Measurements from ENCODE around the gene LMNB1.

DNA sequence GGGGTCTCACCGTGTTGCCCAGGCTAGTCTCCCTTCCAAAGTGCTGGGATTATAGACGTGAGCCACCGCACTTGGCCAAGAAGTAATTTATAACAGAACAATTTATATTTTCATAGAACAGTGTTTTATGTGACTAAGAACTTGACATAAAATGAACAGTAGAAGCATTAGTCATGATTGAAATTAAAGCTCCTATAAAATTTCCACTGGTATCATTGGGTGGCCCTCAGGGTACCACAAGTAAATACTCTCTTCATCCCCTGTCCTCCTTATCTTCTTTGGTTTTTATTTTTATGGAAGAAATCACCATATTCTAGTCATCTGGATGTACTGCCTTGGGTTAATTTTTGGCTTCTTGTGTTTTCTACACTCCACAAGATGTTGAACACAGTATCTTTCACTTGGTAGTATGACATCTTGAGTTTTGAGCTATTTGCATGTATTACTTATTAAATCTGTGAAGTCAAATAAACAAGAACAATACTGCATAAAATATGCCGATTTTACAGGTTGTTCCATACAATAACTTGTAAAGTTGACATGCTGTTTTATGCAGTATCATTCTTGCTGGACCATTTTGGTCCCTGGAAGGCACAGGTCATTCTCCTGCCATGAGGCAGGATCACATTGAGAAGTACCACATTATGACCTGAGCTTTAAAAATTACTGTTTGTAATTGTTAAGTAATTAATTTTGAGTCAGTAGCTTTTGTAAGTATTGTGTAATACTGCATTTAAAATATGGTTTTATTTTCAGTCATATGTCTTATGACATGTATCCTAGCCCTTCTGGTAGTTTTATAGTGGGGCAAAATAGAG, 24.4 kb downstream of the LMNB1 start:
- TF ChIP-seq POLR2A (IDR thresholded peaks at IDR 0.05; ENCODE audit: low read depth, low read length) (no peak), SPI1 (IDR thresholded peaks at IDR 0.05; ENCODE audit: low read depth, low read length) (no peak), POLR2AphosphoS5 (IDR thresholded peaks at IDR 0.05; ENCODE audit: low read depth, low read length) (no peak), TAF1 (IDR thresholded peaks at IDR 0.05; ENCODE audit: low read depth, low read length) (no peak)
